Pancreas (tissue), 10 donors: Measurements from ENCODE around the gene RCOR1. TPM values are rescaled to one million over a fixed set of nuclear protein-coding genes. Genes with fewer than 3 reads are reported as not detected.

Experiments used
- ATAC-seq, 4 donors: fragments of 200-7000 bp; cut with Tn5 transposase; one replicate each; pipeline versions ENCODE4 v1.8.0 to v1.9.1; 2020; ENCODE audit warnings: mild to moderate bottlenecking in 4 of 4, moderate library complexity in 4 of 4
- DNase-seq, 6 donors: peaks; one replicate each; pipeline ENCODE4 v3.0.0-alpha.2; 2020
- FAIRE-seq: peaks from 2 replicates; lab custom pipeline; 2012; peaks lifted over from hg19 to GRCh38; lab: Jason Lieb, UNC
- H3K27ac ChIP-seq, 4 donors: fragments of 200-600 bp; sonication (generic); 1 replicate in 3 of 4; 2 replicates in 1 of 4; pipeline versions ENCODE4 v1.5.0 to v1.8.0; 2020
- H3K27me3 ChIP-seq, 4 donors: fragments of 200-600 bp; one replicate each; pipeline ENCODE4 v1.8.0; 2021
- H3K36me3 ChIP-seq, 3 donors: fragments of 200-600 bp; sonication (generic) in 1 of 3; one replicate each; pipeline versions ENCODE4 v1.5.0 to v1.8.0; 2020 to 2021
- H3K4me1 ChIP-seq, 3 donors: fragments of 200-600 bp; one replicate each; pipeline ENCODE4 v1.8.0; 2021
- H3K4me3 ChIP-seq, 4 donors: fragments of 200-600 bp; sonication (generic) in 2 of 4; one replicate each; pipeline versions ENCODE4 v1.5.0 to v1.8.0; 2020 to 2021
- H3K9me3 ChIP-seq, 4 donors: fragments of 200-600 bp; one replicate each; pipeline ENCODE4 v1.8.0; 2021
- WGBS, 2 donors: extraction: QIAGEN DNeasy Blood & Tissue Kit; methylation state at CpG; one replicate each; pipeline ENCODE4 v1.1.7; 2013; 5-methylcytosine and 5-hydroxymethylcytosine counted together
- intact Hi-C, 3 donors: fragments of 100-400 bp; cut with DNase I; formaldehyde crosslinking; loops; one replicate each; pipeline versions ENCODE4 v1.11.1 to v1.14.2; 2022
- polyA plus RNA-seq, 2 donors: library from polyadenylated mRNA; stranded (reverse); fragments of 200-250 nt; gene quantifications; one replicate each; pipeline ENCODE4 v1.2.3, GENCODE V29; 2013
- total RNA-seq, 6 donors: library from RNA; stranded (reverse); fragmentation: NEBNext Ultra II Directional in 4 of 6; extraction: Animal tissue kit (Norgen Biotek cat#: 25700) in 4 of 6; gene quantifications; one replicate each; pipeline versions ENCODE4 v1.2.1 to v1.2.4, GENCODE V29; 2021 to 2023
- TF ChIP-seq, protein P1 (sequence below), 4 donors: fragments of 200-600 bp; sonication (generic) in 3 of 4; IDR thresholded peaks; one replicate each; pipeline versions ENCODE4 v1.5.0 to v1.8.0; 2021; ENCODE audit warnings: antibody characterized with exemption in 4 of 4
- donor health status: healthy with polysubstance abuse.
- donor health status: DM: no; HTN: no; CAD: no; lungs with moderate emphysema.
- donor health status: DM: no; HTN: no; CAD: no.
- donor health status: control.
- donor health status: control.
- donor health status: Bipolar disorder and iron deficiency.
- donor health status: DM: yes; HTN: yes; CAD: no.
- donor health status: DM: no; HTN: no; CAD: no.
- donor health status: DM: no; HTN: no; CAD: no.
- donor health status: DM: yes; HTN: yes; CAD: no.

RCOR1 gene
- total and polyA plus RNA-seq, 8 donors, result 2.8 to 13.5 (median 6.8) TPM

DNA sequence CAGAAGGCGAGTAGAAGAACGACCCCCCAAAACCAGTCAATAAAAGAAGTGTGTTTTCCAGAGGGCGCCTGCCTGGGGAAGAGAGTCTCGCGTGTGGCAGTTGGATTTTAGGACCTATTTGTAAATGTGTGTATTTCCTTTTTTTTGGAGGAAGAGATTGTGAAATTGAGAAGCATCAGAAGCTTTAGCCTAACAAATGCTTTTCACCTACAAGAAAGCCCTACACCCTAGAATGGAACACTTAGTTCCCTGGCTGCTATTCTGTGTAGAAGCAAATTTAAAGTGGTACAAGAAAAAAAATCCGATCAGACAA, 1.3 kb downstream of the RCOR1 start:
- intact Hi-C loops, result no loop called here
- no peaks in the 10 kb centered on the region for H3K36me3 ChIP-seq
- 0 to 1% methylated on average over 6 of the region's 6 CpGs for WGBS, 2 donors
- no peak for ATAC-seq
- no peaks in the 10 kb centered on the region for H3K9me3 ChIP-seq
- H3K4me3 ChIP-seq, result peak overlapping the region; percentile 74 to 93 (median 79)
- peak overlapping the region in 3 of 4 donors; percentile 63 to 97 (median 93) for H3K27ac ChIP-seq
- peaks cover 10 to 18% (median 11%) of the 10 kb centered on the region in 3 donors for H3K4me1 ChIP-seq
- FAIRE-seq, result no peak
- DNase-seq, result no peak
- H3K27me3 ChIP-seq, result no peaks in the 10 kb centered on the region
- TF ChIP-seq, protein P1, sequence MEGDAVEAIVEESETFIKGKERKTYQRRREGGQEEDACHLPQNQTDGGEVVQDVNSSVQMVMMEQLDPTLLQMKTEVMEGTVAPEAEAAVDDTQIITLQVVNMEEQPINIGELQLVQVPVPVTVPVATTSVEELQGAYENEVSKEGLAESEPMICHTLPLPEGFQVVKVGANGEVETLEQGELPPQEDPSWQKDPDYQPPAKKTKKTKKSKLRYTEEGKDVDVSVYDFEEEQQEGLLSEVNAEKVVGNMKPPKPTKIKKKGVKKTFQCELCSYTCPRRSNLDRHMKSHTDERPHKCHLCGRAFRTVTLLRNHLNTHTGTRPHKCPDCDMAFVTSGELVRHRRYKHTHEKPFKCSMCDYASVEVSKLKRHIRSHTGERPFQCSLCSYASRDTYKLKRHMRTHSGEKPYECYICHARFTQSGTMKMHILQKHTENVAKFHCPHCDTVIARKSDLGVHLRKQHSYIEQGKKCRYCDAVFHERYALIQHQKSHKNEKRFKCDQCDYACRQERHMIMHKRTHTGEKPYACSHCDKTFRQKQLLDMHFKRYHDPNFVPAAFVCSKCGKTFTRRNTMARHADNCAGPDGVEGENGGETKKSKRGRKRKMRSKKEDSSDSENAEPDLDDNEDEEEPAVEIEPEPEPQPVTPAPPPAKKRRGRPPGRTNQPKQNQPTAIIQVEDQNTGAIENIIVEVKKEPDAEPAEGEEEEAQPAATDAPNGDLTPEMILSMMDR (IDR thresholded peaks at IDR 0.05), result no peak

GRCh38 chr14:102594514-102595175, 2.2 kb downstream of the RCOR1 start:
- no peaks in the 10 kb centered on the region for H3K27me3 ChIP-seq
- peaks cover 10 to 18% (median 11%) of the 10 kb centered on the region in 3 donors for H3K4me1 ChIP-seq
- H3K9me3 ChIP-seq, result no peaks in the 10 kb centered on the region
- DNase-seq (peak in 5 of 6 donors; percentile 42 to 64 (median 55)), ATAC-seq (peak in 3 of 4 donors; percentile 18 to 33 (median 25)), FAIRE-seq (peak; percentile 84)
- intact Hi-C loops, result no loop called here
- H3K4me3 ChIP-seq, result peak overlapping the region in 2 of 4 donors; percentile 81 to 93
- H3K36me3 ChIP-seq, result no peaks in the 10 kb centered on the region
- 16 to 19% methylated on average over 7 of the region's 7 CpGs for WGBS, 2 donors
- TF ChIP-seq, protein P1 (IDR thresholded peaks at IDR 0.05), result peak; percentile 55 to 81 (median 76)
- peak overlapping the region in 1 of 4 donors; percentile 97 for H3K27ac ChIP-seq

DNA sequence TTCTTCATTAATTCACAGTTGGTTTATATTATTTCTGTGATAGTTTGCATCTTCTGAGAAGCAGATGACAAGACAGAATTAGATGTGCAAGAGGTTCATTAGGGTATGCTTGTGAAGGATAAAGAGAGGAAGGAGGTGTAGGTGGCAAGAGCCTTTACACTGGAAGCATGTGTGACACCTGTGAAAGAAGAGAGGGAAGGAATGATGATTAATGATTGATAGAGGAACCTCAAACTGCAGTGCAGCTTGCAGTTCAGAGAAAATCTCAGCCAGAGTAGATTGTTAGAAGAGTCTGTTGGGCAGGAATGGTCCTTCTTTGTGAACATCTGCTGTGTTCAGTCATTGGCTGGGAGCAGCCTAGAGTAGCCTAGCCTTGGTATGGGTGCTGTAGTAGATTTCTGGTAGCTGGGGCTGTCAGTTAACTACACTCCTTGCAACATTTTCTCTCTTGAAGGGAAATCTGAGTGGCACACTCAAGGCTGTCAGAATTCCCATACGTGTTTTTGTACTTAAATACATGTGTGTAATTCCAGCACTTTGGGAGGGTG, 9.0 kb downstream of the RCOR1 start:
- no peak overlapping the region for H3K27ac ChIP-seq
- DNase-seq, result no peak
- H3K27me3 ChIP-seq, result no peaks in the 10 kb centered on the region
- TF ChIP-seq, protein P1 (IDR thresholded peaks at IDR 0.05), result no peak
- no peak overlapping the region for H3K4me3 ChIP-seq
- 93 to 96% methylated on average over 1 of the region's 1 CpG for WGBS, 2 donors
- no peak for ATAC-seq
- H3K9me3 ChIP-seq, result no peaks in the 10 kb centered on the region
- peaks cover 0 to 3% (median 0%) of the 10 kb centered on the region in 3 donors for H3K4me1 ChIP-seq
- intact Hi-C loops, result no loop called here
- FAIRE-seq, result no peak
- no peaks in the 10 kb centered on the region for H3K36me3 ChIP-seq

GRCh38 chr14:102602421-102603292, 10.2 kb downstream of the RCOR1 start:
- Histone ChIP-seq H3K4me1 (peaks cover 0 to 3% (median 0%) of the 10 kb centered on the region in 3 donors), H3K4me3 (no peak overlapping the region), H3K36me3 (no peaks in the 10 kb centered on the region), H3K27me3 (no peaks in the 10 kb centered on the region), H3K27ac (no peak overlapping the region), H3K9me3 (no peaks in the 10 kb centered on the region)
- ATAC-seq (no peak), FAIRE-seq (no peak), DNase-seq (no peak)
- TF ChIP-seq, protein P1 (IDR thresholded peaks at IDR 0.05), result no peak
- WGBS, 2 donors, result 87 to 90% methylated on average over 16 of the region's 16 CpGs
- intact Hi-C loops, result no loop called here
